ENCODE data around the gene ZYX. TPM values are rescaled to one million over a fixed set of nuclear protein-coding genes. Genes with fewer than 3 reads are reported as not detected.

The ZYX gene
- total and polyA plus RNA-seq, 9 donors, result 44.2 to 282 (median 167) TPM

- Histone ChIP-seq H3K36me3 (no peaks in the 10 kb centered on the region), H3K4me3 (no peak overlapping the region), H3K27ac (no peak overlapping the region), H3K27me3 (no peaks in the 10 kb centered on the region), H3K4me1 (ENCODE audit: insufficient read depth) (no peaks in the 10 kb centered on the region), H3K9me3 (no peaks in the 10 kb centered on the region)
- DNase-seq, result no peak
- TF ChIP-seq POLR2A (IDR thresholded peaks at IDR 0.05) (no peak), EP300 (IDR thresholded peaks at IDR 0.05) (no peak), CTCF (IDR thresholded peaks at IDR 0.05) (no peak)
- 80 to 85% (median 84%) methylated on average over 2 of the region's 2 CpGs for WGBS, 3 donors
- intact Hi-C loops (cut with DNase I), result no loop called here
These were observed 58.7 kb downstream of the ZYX start for GRCh38 chr7:143439866-143440265.

Small RNA genes within 50 kb of the gene (microRNA-seq; reads per million reads assigned to microRNA genes)
- 0.18 to 0.75 (median 0.63) reads per million in 3 donors for gene MIR6892

Small RNA genes within 50 kb of the gene (small RNA-seq; reads per million reads assigned to genes)
- gene MIR6892, result 0.15 reads per million

Other genes with a start within 250 kb of the ZYX start
- gene PIP, start 249.3 kb upstream of the ZYX start, total RNA-seq, result 1 to 10 TPM in 1 of 7 donors, under 1 TPM in 1, not detected in 5; 0.92 to 4.9 TPM
- not detected for gene PIP, start 249.3 kb upstream of the ZYX start, polyA plus RNA-seq
- not detected for gene TAS2R39, start 197.9 kb upstream of the ZYX start, total RNA-seq
- gene TAS2R39, start 197.9 kb upstream of the ZYX start, polyA plus RNA-seq, result not detected
- gene TAS2R40, start 159.3 kb upstream of the ZYX start, total RNA-seq, result not detected
- not detected for gene TAS2R40, start 159.3 kb upstream of the ZYX start, polyA plus RNA-seq
- 100 to 1,000 TPM in 1 of 7 donors, 10 to 100 TPM in 6; 55.0 to 108 (median 75.7) TPM for gene GSTK1, start 117.9 kb upstream of the ZYX start, total RNA-seq
- gene GSTK1, start 117.9 kb upstream of the ZYX start, polyA plus RNA-seq, result 100 to 1,000 TPM in 1 of 2 donors, 10 to 100 TPM in 1; 84.9 to 138 TPM
- 10 to 100 TPM in 1 of 7 donors, 1 to 10 TPM in 2, under 1 TPM in 4; 0.35 to 10.8 (median 0.61) TPM for gene TMEM139, start 96.4 kb upstream of the ZYX start, total RNA-seq
- 1 to 10 TPM in 1 of 2 donors, under 1 TPM in 1; 0.42 to 1.2 TPM for gene TMEM139, start 96.4 kb upstream of the ZYX start, polyA plus RNA-seq
- gene CASP2, start 93.0 kb upstream of the ZYX start, total RNA-seq, result 10 to 100 TPM in 5 of 7 donors, 1 to 10 TPM in 2; 7.7 to 26.6 (median 23.0) TPM
- gene CASP2, start 93.0 kb upstream of the ZYX start, polyA plus RNA-seq, result 10 to 100 TPM in 1 of 2 donors, 1 to 10 TPM in 1; 8.0 to 23.8 TPM
- under 1 TPM in 1 of 7 donors, not detected in 6; 0.10 TPM for gene CLCN1, start 65.2 kb upstream of the ZYX start, total RNA-seq
- not detected for gene CLCN1, start 65.2 kb upstream of the ZYX start, polyA plus RNA-seq
- gene FAM131B, start 18.6 kb upstream of the ZYX start, total RNA-seq, result under 1 TPM; 0.34 to 0.99 (median 0.79) TPM
- under 1 TPM; 0.29 to 0.83 TPM for gene FAM131B, start 18.6 kb upstream of the ZYX start, polyA plus RNA-seq
- 10 to 100 TPM in 1 of 7 donors, 1 to 10 TPM in 4, under 1 TPM in 1, not detected in 1; 0.40 to 21.3 (median 2.6) TPM for gene EPHA1, start 27.5 kb downstream of the ZYX start, total RNA-seq
- gene EPHA1, start 27.5 kb downstream of the ZYX start, polyA plus RNA-seq, result under 1 TPM; 0.21 to 0.45 TPM
- under 1 TPM in 1 of 7 donors, not detected in 6; 0.98 TPM for gene TAS2R60, start 62.1 kb downstream of the ZYX start, total RNA-seq
- gene TAS2R60, start 62.1 kb downstream of the ZYX start, polyA plus RNA-seq, result not detected
- under 1 TPM in 1 of 7 donors, not detected in 6; 0.50 TPM for gene TAS2R41, start 96.5 kb downstream of the ZYX start, total RNA-seq
- not detected for gene TAS2R41, start 96.5 kb downstream of the ZYX start, polyA plus RNA-seq
- 1 to 10 TPM in 1 of 7 donors, under 1 TPM in 3, not detected in 3; 0.30 to 1.8 (median 0.48) TPM for gene CTAGE15, start 190.5 kb downstream of the ZYX start, total RNA-seq
- under 1 TPM in 1 of 2 donors, not detected in 1; 0.75 TPM for gene CTAGE15, start 190.5 kb downstream of the ZYX start, polyA plus RNA-seq
- 1 to 10 TPM; 1.0 to 3.2 (median 2.1) TPM for gene TCAF2, start 239.6 kb downstream of the ZYX start, total RNA-seq
- gene TCAF2, start 239.6 kb downstream of the ZYX start, polyA plus RNA-seq, result 1 to 10 TPM; 2.3 to 2.4 TPM